Muscle of leg (tissue), 11 donors: ENCODE results near the gene RFX3. TPM values are rescaled to one million over a fixed set of nuclear protein-coding genes. Genes with fewer than 3 reads are reported as not detected.

Experiments
- DNase-seq: peaks from one replicate; pipeline ENCODE4 v3.0.0; 2013
- H3K27ac ChIP-seq: one replicate; pipeline ENCODE4 v1.5.1; 2013; ENCODE audit warnings: mild to moderate bottlenecking, low read length, control low read depth
- H3K27me3 ChIP-seq: one replicate; pipeline ENCODE4 v1.6.1; 2013; ENCODE audit warnings: low read length; ENCODE audit not compliant: control insufficient read depth, insufficient read depth
- H3K36me3 ChIP-seq: one replicate; pipeline ENCODE4 v1.6.1; 2013; ENCODE audit warnings: low read length; ENCODE audit not compliant: control insufficient read depth, insufficient read depth
- H3K4me1 ChIP-seq: one replicate; pipeline ENCODE4 v1.6.1; 2013; ENCODE audit warnings: low read length; ENCODE audit not compliant: control insufficient read depth, insufficient read depth
- H3K4me3 ChIP-seq: one replicate; pipeline ENCODE4 v1.5.1; 2013; ENCODE audit warnings: low read length, control low read depth
- H3K9me3 ChIP-seq: replicated peaks from 2 replicates; pipeline ENCODE4 v1.6.1; 2013; ENCODE audit warnings: low read depth, low read length; ENCODE audit not compliant: control insufficient read depth
- WGBS: methylation state at CpG from one replicate; pipeline ENCODE4 v1.1.5; 2013; ENCODE audit warnings: missing lambda C conversion rate; ENCODE audit not compliant: insufficient coverage; 5-methylcytosine and 5-hydroxymethylcytosine counted together
- polyA plus RNA-seq, 8 donors: library from polyadenylated mRNA; unstranded; fragments of 120-200 nt; gene quantifications; one replicate each; pipeline versions ENCODE4 v1.2.1 to v1.2.3, GENCODE V29; 2013; ENCODE audit warnings: inconsistent platforms in 1 of 8, low replicate concordance in 1 of 8; ENCODE audit not compliant: insufficient read length in 8 of 8, insufficient read depth in 1 of 8
- total RNA-seq: library from RNA; stranded (reverse); fragments of 120-200 nt; gene quantifications from one replicate; pipeline ENCODE4 v1.2.4, GENCODE V29; 2013

RFX3 gene
- total and polyA plus RNA-seq, 9 donors = 4.0 to 8.3 (median 5.1) TPM

GRCh38 chr9:3241290-3241689, 284.5 kb downstream of the RFX3 start:
- no peaks in the 10 kb centered on the region for H3K9me3 ChIP-seq
- H3K4me3 ChIP-seq = no peak overlapping the region
- no peak overlapping the region for H3K27ac ChIP-seq
- H3K4me1 ChIP-seq = no peaks in the 10 kb centered on the region
- peak; percentile 6 for DNase-seq
- H3K36me3 ChIP-seq = peaks cover 3% of the 10 kb centered on the region
- 31% methylated on average over 2 of the region's 3 CpGs for WGBS
- no peaks in the 10 kb centered on the region for H3K27me3 ChIP-seq

- Histone ChIP-seq H3K9me3 (no peaks in the 10 kb centered on the region), H3K27ac (no peak overlapping the region), H3K4me1 (no peaks in the 10 kb centered on the region), H3K27me3 (no peaks in the 10 kb centered on the region), H3K4me3 (no peak overlapping the region), H3K36me3 (peaks cover 3% of the 10 kb centered on the region)
- DNase-seq = peak; percentile 59
- 14% methylated on average over 1 of the region's 3 CpGs for WGBS
Observed at GRCh38 chr9:3240656-3241268, 285.0 kb downstream of the RFX3 start.

- no peak overlapping the region for H3K27ac ChIP-seq
- no peaks in the 10 kb centered on the region for H3K9me3 ChIP-seq
- 90% methylated on average over 3 of the region's 4 CpGs for WGBS
- no peaks in the 10 kb centered on the region for H3K4me1 ChIP-seq
- no peak for DNase-seq
- no peaks in the 10 kb centered on the region for H3K36me3 ChIP-seq
- H3K4me3 ChIP-seq = no peak overlapping the region
- H3K27me3 ChIP-seq = no peaks in the 10 kb centered on the region
Observed at GRCh38 chr9:3239240-3239639, 286.6 kb downstream of the RFX3 start.

GRCh38 chr9:3238236-3238635, 287.6 kb downstream of the RFX3 start:
- Histone ChIP-seq H3K4me3 (no peak overlapping the region), H3K4me1 (no peaks in the 10 kb centered on the region), H3K36me3 (no peaks in the 10 kb centered on the region), H3K27me3 (no peaks in the 10 kb centered on the region), H3K9me3 (no peaks in the 10 kb centered on the region), H3K27ac (no peak overlapping the region)
- WGBS = 95% methylated on average over 4 of the region's 4 CpGs
- no peak for DNase-seq

- DNase-seq = no peak
- Histone ChIP-seq H3K36me3 (no peaks in the 10 kb centered on the region), H3K27me3 (no peaks in the 10 kb centered on the region), H3K4me3 (no peak overlapping the region), H3K27ac (no peak overlapping the region), H3K4me1 (no peaks in the 10 kb centered on the region), H3K9me3 (no peaks in the 10 kb centered on the region)
Observed at GRCh38 chr9:3237121-3237520, 288.7 kb downstream of the RFX3 start.

- no peak overlapping the region for H3K4me3 ChIP-seq
- WGBS = no CpG with 5 or more reads among the region's 1 CpG
Observed at GRCh38 chr9:3235497-3235896, 290.3 kb downstream of the RFX3 start.

GRCh38 chr9:3224931-3225330, 300.9 kb downstream of the RFX3 start:
- DNase-seq = peak; percentile 89
- Histone ChIP-seq H3K36me3 (no peaks in the 10 kb centered on the region), H3K27me3 (no peaks in the 10 kb centered on the region), H3K4me3 (no peak overlapping the region), H3K9me3 (no peaks in the 10 kb centered on the region), H3K4me1 (no peaks in the 10 kb centered on the region), H3K27ac (no peak overlapping the region)
- 34% methylated on average over 4 of the region's 7 CpGs for WGBS

More at GRCh38 chr9:3235497-3235896, 290.3 kb downstream of the RFX3 start:
- Histone ChIP-seq H3K27me3 (no peaks in the 10 kb centered on the region), H3K4me1 (no peaks in the 10 kb centered on the region), H3K36me3 (no peaks in the 10 kb centered on the region), H3K9me3 (no peaks in the 10 kb centered on the region), H3K27ac (no peak overlapping the region)
- no peak for DNase-seq

- H3K4me1 ChIP-seq = no peaks in the 10 kb centered on the region
- no peak overlapping the region for H3K4me3 ChIP-seq
- H3K36me3 ChIP-seq = no peaks in the 10 kb centered on the region
- H3K27me3 ChIP-seq = no peaks in the 10 kb centered on the region
- H3K27ac ChIP-seq = no peak overlapping the region
- DNase-seq = no peak
- H3K9me3 ChIP-seq = no peaks in the 10 kb centered on the region
- WGBS = no CpG with 5 or more reads among the region's 1 CpG
Observed at GRCh38 chr9:3215658-3216057, 310.1 kb downstream of the RFX3 start.

- no peak for DNase-seq
- WGBS = no CpG with 5 or more reads among the region's 4 CpGs
- H3K9me3 ChIP-seq = no peaks in the 10 kb centered on the region
- no peaks in the 10 kb centered on the region for H3K27me3 ChIP-seq
- H3K36me3 ChIP-seq = no peaks in the 10 kb centered on the region
- no peak overlapping the region for H3K27ac ChIP-seq
- no peak overlapping the region for H3K4me3 ChIP-seq
- H3K4me1 ChIP-seq = no peaks in the 10 kb centered on the region
Observed at GRCh38 chr9:3214741-3215140, 311.1 kb downstream of the RFX3 start.

- Histone ChIP-seq H3K36me3 (no peaks in the 10 kb centered on the region), H3K4me3 (no peak overlapping the region), H3K4me1 (no peaks in the 10 kb centered on the region), H3K27ac (no peak overlapping the region), H3K27me3 (no peaks in the 10 kb centered on the region), H3K9me3 (no peaks in the 10 kb centered on the region)
- WGBS = 38% methylated on average over 1 of the region's 1 CpG
- peak; percentile 10 for DNase-seq
Observed at GRCh38 chr9:3205421-3206095, 320.2 kb downstream of the RFX3 start.
